RWPE1 (cell line): ENCODE measurements around the gene TMEM203.

Experiments used
- CTCF ChIA-PET: fragments of 350-600 bp; sonication (Branson Sonifier 250); formaldehyde crosslinking; extraction: SDS; loops from one replicate; lab custom pipeline; 2021; lab: Yijun Ruan, JAX
- POLR2A ChIA-PET: fragments of 400-600 bp; formaldehyde crosslinking; extraction: SDS; loops from one replicate; lab custom pipeline; 2020; ENCODE audit warnings: antibody characterized with exemption; ENCODE audit not compliant: low non-redundant PET; lab: Yijun Ruan, JAX
- DNase-seq: peaks from one replicate; pipeline ENCODE4 v3.0.0; 2012; ENCODE audit warnings: low spot score
- H3K27ac ChIP-seq: fragments of 450-650 bp; 2 replicates; pipeline ENCODE4 v1.5.1; 2017
- TF ChIP-seq, protein P1 (sequence below): fragments of 450-650 bp; conservative IDR thresholded peaks from 2 replicates; pipeline ENCODE4 v1.5.1; 2017; ENCODE audit warnings: low read depth, mild to moderate bottlenecking

TMEM203 gene

DNA sequence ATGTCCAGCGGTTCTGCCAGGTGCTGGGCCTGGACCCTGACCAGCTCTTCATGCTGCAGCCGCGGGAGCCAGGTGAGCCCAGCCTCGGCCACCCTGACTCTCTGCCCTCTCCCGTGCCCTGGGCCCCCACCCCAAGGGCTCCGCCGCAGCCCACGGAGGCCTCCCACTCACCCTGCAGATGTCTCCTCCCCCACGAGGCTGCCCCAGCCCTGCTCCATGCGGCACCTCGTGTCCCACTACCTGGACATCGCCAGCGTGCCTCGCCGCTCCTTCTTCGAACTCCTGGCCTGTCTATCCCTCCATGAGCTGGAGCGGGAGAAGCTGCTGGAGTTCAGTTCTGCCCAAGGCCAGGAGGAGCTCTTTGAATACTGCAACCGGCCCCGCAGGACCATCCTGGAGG, 9.2 kb upstream of the TMEM203 start:
- ChIA-PET POLR2A (no interaction called here), CTCF (interaction anchor here (0.6 to 1.9 kb wide), 6 partner anchors 9 to 95 kb away, joined by 3 to 4 read pairs (median 4); no protein-coding TSS in a partner anchor)
- H3K27ac ChIP-seq, result peak overlapping the region; percentile 82
- TF ChIP-seq, protein P1, sequence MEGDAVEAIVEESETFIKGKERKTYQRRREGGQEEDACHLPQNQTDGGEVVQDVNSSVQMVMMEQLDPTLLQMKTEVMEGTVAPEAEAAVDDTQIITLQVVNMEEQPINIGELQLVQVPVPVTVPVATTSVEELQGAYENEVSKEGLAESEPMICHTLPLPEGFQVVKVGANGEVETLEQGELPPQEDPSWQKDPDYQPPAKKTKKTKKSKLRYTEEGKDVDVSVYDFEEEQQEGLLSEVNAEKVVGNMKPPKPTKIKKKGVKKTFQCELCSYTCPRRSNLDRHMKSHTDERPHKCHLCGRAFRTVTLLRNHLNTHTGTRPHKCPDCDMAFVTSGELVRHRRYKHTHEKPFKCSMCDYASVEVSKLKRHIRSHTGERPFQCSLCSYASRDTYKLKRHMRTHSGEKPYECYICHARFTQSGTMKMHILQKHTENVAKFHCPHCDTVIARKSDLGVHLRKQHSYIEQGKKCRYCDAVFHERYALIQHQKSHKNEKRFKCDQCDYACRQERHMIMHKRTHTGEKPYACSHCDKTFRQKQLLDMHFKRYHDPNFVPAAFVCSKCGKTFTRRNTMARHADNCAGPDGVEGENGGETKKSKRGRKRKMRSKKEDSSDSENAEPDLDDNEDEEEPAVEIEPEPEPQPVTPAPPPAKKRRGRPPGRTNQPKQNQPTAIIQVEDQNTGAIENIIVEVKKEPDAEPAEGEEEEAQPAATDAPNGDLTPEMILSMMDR, result no peak
- DNase-seq, result no peak

DNA sequence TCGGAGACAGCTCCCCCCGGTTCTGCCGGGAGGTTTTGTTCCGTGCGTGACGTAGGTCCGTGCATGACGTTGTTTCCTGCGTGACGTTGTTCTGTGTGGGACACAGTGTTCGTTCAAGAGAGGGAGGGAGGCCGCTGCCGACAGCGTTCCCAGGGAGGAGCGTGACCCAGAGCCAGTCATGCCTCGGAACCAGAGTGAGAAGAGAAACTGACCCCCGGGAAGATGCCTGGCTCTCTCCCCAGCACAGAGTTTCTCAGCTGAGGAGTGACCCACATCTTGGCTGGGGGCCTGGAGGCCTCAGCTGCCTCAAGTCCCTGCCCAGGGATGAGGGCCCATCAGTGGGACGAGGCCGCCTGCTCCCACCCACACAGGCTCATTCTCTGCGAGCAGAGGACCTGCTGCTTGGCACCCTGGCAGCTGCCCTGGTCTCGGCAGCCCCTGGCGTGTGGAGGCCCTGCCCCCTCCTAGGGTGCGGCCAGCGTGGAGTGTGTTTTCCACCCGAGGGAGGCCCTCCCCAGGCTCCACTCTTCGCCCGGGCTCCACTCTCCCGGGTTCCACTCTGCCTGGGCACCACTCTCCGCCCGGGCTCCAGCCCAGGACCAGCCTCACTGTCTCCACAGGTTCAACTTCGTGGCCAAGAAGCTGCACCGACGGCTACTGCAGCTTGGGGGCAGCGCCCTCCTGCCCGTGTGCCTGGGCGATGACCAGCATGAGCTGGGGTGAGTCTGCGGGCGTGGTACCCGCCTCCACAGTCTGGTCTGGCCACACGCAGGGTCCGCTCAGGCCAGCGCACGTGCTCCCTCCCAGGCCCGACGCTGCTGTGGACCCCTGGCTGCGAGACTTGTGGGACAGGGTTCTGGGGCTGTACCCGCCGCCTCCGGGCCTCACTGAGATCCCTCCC, 8.0 kb upstream of the TMEM203 start:
- CTCF ChIA-PET, result interaction anchor here (0.7 to 2.1 kb wide), 7 partner anchors 11 to 36 kb away, joined by 3 to 8 read pairs (median 4); no protein-coding TSS in a partner anchor
- POLR2A ChIA-PET, result interaction anchor here (0.6 kb wide), 1 partner anchor 8 kb away, joined by 3 read pairs; the partner anchor contains the start of genes NDOR1 and TMEM203
- H3K27ac ChIP-seq, result peak overlapping the region; percentile 82
- TF ChIP-seq, protein P1, result no peak; the same call in 1 of the 2 replicates
- DNase-seq, result no peak

DNA sequence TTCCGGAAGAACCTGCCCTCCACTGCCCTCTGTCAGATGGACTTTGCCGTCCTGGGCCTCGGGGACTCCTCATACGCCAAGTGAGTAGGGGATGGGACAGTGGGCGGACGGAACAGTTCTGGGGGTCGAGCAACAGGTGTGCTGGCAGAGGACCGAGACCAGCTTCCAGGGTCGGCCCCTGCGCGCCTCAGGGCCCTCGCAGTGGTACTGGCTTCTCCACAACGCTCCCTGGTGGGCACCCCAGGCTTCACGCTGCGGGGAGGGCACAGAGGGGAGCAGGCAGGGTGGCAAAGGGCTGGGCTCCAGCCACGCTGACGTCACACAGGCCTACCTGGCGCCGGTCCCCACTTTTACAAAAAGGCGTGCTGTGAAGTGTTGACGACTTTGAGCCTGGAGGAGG, 7.1 kb upstream of the TMEM203 start:
- TF ChIP-seq, protein P1, result no peak
- peak overlapping the region; percentile 82 for H3K27ac ChIP-seq
- ChIA-PET POLR2A (no interaction called here), CTCF (interaction anchor here (1.4 to 2.1 kb wide), 2 partner anchors 22 to 24 kb away, joined by 4 to 8 read pairs; no protein-coding TSS in a partner anchor)
- DNase-seq, result no peak

DNA sequence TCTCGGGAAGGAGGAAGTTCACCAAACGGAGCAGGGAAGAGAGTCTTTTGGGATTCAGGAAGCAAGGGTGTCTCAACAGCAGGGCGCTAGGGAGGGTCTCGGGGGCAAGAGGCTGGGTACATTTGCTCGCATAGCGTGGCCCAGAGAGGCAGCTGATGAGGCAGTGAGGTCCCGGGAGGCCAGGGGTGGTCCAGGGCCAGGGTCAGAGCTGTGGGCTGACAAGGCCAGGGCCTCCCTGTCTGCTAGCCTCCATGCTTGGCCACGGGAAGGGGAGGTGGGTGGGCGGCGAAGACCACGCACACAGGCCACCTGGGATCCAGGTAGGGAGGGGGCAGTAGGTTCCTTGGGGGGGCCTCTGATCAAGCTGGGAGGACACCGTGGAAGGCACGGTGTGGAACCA, 6.1 kb upstream of the TMEM203 start:
- ChIA-PET POLR2A (no interaction called here), CTCF (interaction anchor here (2.1 kb wide), 1 partner anchor 25 kb away, joined by 8 read pairs; no protein-coding TSS in a partner anchor)
- no peak for DNase-seq
- TF ChIP-seq, protein P1, result no peak
- H3K27ac ChIP-seq, result peak overlapping the region; percentile 82

DNA sequence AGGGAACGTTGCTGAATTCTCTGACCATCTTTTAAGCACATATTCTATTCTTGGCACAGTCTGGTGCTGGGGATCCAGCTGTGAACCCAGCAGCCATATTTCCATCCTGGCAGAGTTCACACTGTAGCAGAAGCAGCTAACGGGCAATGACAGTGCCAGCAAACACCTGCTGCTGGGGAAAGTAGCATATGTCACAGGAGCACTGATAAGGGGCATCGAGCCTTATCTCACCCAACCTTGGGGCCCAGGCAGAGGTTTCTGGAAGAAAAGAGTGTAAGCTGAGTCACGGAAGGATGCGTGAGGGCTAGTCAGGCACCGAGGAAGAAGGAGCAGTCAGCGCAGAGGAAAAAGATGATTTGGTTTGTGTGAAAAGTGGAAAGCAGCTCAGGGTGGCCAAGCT, 1.2 kb upstream of the TMEM203 start:
- TF ChIP-seq, protein P1, result no peak
- peak overlapping the region; percentile 80 for H3K27ac ChIP-seq
- DNase-seq, result no peak
- POLR2A ChIA-PET, result interaction anchor here (1.3 kb wide), 1 partner anchor 17 kb away, joined by 5 read pairs; no protein-coding TSS in a partner anchor
- CTCF ChIA-PET, result interaction anchor here (0.6 to 1.2 kb wide), 3 partner anchors 18 to 45 kb away, joined by 4 to 6 read pairs (median 5); partner anchors contain the start of gene CYSRT1

DNA sequence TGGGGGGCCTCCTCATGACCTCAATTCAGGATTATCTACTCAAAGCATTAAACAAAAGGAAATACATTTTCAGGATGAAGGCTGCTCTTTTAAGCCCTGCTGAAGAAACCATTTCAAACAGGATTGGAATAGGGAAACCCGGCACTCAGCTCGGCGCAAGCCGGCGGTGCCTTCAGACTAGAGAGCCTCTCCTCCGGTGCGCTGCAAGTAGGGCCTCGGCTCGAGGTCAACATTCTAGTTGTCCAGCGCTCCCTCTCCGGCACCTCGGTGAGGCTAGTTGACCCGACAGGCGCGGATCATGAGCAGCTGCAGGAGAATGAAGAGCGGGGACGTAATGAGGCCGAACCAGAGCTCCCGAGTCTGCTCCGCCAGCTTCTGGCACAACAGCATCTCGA, 720 bp downstream of the TMEM203 start:
- H3K27ac ChIP-seq, result peak overlapping the region; percentile 80
- TF ChIP-seq, protein P1, result no peak
- no peak for DNase-seq
- ChIA-PET POLR2A (interaction anchor here (0.6 to 1.2 kb wide), 6 partner anchors 10 to 158 kb away, joined by 3 to 4 read pairs (median 3); partner anchors contain the start of genes NPDC1 and SSNA1), CTCF (interaction anchor here (1.6 to 2.5 kb wide), 3 partner anchors 15 to 22 kb away, joined by 3 to 10 read pairs (median 5); partner anchors contain the start of gene RNF224)
